GM23338 (cell line): ENCODE data around the gene REEP6. TPM values are rescaled to one million over a fixed set of nuclear protein-coding genes. Genes with fewer than 3 reads are reported as not detected.

ENCODE experiments used
- ATAC-seq: fragments of 200-7000 bp; cut with Tn5 transposase; 3 replicates; pipeline ENCODE4 v1.9.1; 2020
- DNase-seq: peaks from one replicate; pipeline ENCODE4 v3.0.0-alpha.2; 2015; ENCODE audit warnings: low spot score
- H2AFZ ChIP-seq: fragments of 200-600 bp; sonication (generic); 2 replicates; pipeline ENCODE4 v1.8.0; 2016; ENCODE audit warnings: antibody characterized with exemption, mild to moderate bottlenecking, moderate library complexity
- H3F3A ChIP-seq: fragments of 200-600 bp; sonication (generic); replicated peaks from 2 replicates; pipeline ENCODE4 v1.8.0; 2017; ENCODE audit warnings: antibody characterized with exemption, mixed run types, low read depth
- H3K27ac ChIP-seq: fragments of 200-600 bp; sonication (generic); 2 replicates; pipeline ENCODE4 v1.6.1; 2016; ENCODE audit warnings: low read depth
- H3K27me3 ChIP-seq: fragments of 200-600 bp; sonication (generic); 2 replicates; pipeline ENCODE4 v1.8.0; 2016; ENCODE audit warnings: mild to moderate bottlenecking, mixed run types, moderate library complexity; ENCODE audit not compliant: insufficient read depth
- H3K36me3 ChIP-seq: fragments of 200-600 bp; sonication (generic); 2 replicates; pipeline ENCODE4 v1.8.0; 2016; ENCODE audit warnings: mild to moderate bottlenecking; ENCODE audit not compliant: insufficient read depth
- H3K4me1 ChIP-seq: fragments of 200-600 bp; sonication (generic); 2 replicates; pipeline ENCODE4 v1.8.0; 2016; ENCODE audit warnings: mild to moderate bottlenecking, moderate library complexity; ENCODE audit not compliant: insufficient read depth
- H3K4me2 ChIP-seq: fragments of 200-600 bp; sonication (generic); 2 replicates; pipeline ENCODE4 v1.7.1; 2017; ENCODE audit warnings: mixed run types
- H3K4me3 ChIP-seq: fragments of 200-600 bp; sonication (generic); 2 replicates; pipeline ENCODE4 v1.6.1; 2016; ENCODE audit warnings: mixed run types
- H3K79me2 ChIP-seq: fragments of 200-600 bp; sonication (generic); replicated peaks from 2 replicates; pipeline ENCODE4 v1.8.0; 2017; ENCODE audit warnings: mild to moderate bottlenecking; ENCODE audit not compliant: insufficient read depth
- H3K9me2 ChIP-seq: fragments of 200-600 bp; sonication (generic); 2 replicates; pipeline ENCODE4 v1.8.0; 2017; ENCODE audit not compliant: insufficient read depth
- H4K20me1 ChIP-seq: fragments of 200-600 bp; sonication (generic); replicated peaks from 2 replicates; pipeline ENCODE4 v1.8.0; 2017; ENCODE audit warnings: mild to moderate bottlenecking; ENCODE audit not compliant: insufficient read depth
- H3K27ac Mint-ChIP-seq: 2 replicates; pipeline ENCODE4 v1.8.0; 2020; ENCODE audit warnings: inconsistent platforms, mild to moderate bottlenecking, moderate library complexity, mixed read lengths
- H3K27me3 Mint-ChIP-seq: 3 replicates; pipeline ENCODE4 v1.8.0; 2022; ENCODE audit warnings: low read depth, mild to moderate bottlenecking, moderate library complexity, mixed read lengths, inconsistent platforms; ENCODE audit not compliant: insufficient read depth, poor library complexity
- H3K36me3 Mint-ChIP-seq: 3 replicates; pipeline ENCODE4 v1.8.0; 2021; ENCODE audit warnings: low read depth, mild to moderate bottlenecking, inconsistent platforms, moderate library complexity, mixed read lengths
- H3K4me1 Mint-ChIP-seq: 3 replicates; pipeline ENCODE4 v1.8.0; 2020; ENCODE audit warnings: mild to moderate bottlenecking, inconsistent platforms, mixed read lengths
- H3K4me3 Mint-ChIP-seq: 3 replicates; pipeline ENCODE4 v1.8.0; 2021; ENCODE audit warnings: moderate library complexity, mild to moderate bottlenecking, inconsistent platforms, mixed read lengths
- H3K9me3 Mint-ChIP-seq: 3 replicates; pipeline ENCODE4 v1.8.0; 2020; ENCODE audit warnings: moderate library complexity, mild to moderate bottlenecking, inconsistent platforms, mixed read lengths
- EZH2phosphoT487 ChIP-seq: fragments of 200-600 bp; sonication (generic); IDR thresholded peaks from one replicate; pipeline ENCODE4 v1.8.1; 2018; ENCODE audit warnings: antibody characterized with exemption; ENCODE audit not compliant: unreplicated experiment
- JUNB ChIP-seq: IDR thresholded peaks from one replicate; pipeline ENCODE4 v1.6.1; 2016; ENCODE audit warnings: antibody characterized with exemption; ENCODE audit not compliant: unreplicated experiment
- NANOG ChIP-seq: IDR thresholded peaks from 2 replicates; pipeline ENCODE4 v1.6.1; 2016; ENCODE audit warnings: antibody characterized with exemption, borderline replicate concordance
- POLR2AphosphoS5 ChIP-seq: IDR thresholded peaks from 2 replicates; pipeline ENCODE4 v1.6.1; 2016; ENCODE audit warnings: antibody characterized with exemption, low read depth
- ZNF331 ChIP-seq: fragments of 250-450 bp; sonication (Bioruptor Pico); IDR thresholded peaks from 2 replicates; pipeline ENCODE4 v1.5.0; 2020; ENCODE audit warnings: low read depth, mild to moderate bottlenecking, moderate library complexity
- polyA plus RNA-seq: library from polyadenylated mRNA; unstranded; fragments of >200 nt; fragmentation: Nextera tagmentation; extraction: Ambion mirVana; gene quantifications from 2 replicates; pipeline ENCODE4 v1.2.1, GENCODE V29; 2016
- total RNA-seq: library from RNA; depleted of rRNA; stranded (reverse); fragments of >200 nt; shearing (Covaris generic); gene quantifications from 2 replicates; pipeline ENCODE4 v1.2.3, GENCODE V29; 2014
- TF ChIP-seq, protein P1 (sequence below): fragments of 250-450 bp; sonication (Bioruptor Pico); IDR thresholded peaks from 2 replicates; pipeline ENCODE4 v1.5.0; 2020; ENCODE audit warnings: mild to moderate bottlenecking, moderate library complexity
- TF ChIP-seq, protein P2 (sequence below), 2 experiments: fragments of 200-600 bp in 1 of 2; sonication (generic) in 1 of 2; conservative IDR thresholded peaks; 2 replicates each; pipeline versions ENCODE4 v1.5.1 to v1.6.1; 2016 to 2017; ENCODE audit warnings: antibody characterized with exemption in 2 of 2, low read depth in 2 of 2, mild to moderate bottlenecking in 2 of 2, moderate library complexity in 1 of 2

The REEP6 gene
- total and polyA plus RNA-seq, 2 experiments from 2014 or later = 15.2 to 20.0 TPM

DNA sequence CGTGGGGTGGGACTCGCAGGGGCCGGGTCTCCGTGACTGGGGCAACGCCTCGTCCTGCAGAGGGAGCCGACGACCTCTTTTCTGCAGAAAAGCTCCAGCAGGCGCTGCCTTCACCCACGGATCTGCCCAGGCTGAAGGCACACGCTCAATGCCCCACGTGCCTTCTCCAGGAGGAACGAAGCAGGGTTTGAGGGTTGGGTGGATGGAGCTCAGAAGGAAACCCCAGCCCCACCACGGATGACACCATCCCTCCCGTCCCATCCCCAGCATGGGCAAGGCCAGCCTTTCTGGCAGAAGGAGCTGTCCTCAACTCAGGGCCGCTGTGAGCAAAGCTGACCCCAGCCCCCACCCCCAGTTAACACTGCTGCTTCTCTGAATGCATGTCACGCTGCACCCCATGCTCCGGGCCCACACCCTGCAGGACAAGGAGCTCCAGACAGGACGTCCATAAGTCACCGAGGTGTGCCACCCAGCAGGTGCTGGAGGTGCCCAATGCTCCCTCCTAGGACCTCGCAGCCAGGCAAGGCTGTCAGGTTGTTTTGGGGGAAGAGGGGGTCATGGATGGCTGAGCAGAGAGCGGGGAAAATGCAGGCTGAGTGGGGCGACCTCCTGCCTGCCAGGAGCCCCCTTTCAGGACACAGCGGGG lies 19.3 kb upstream of the REEP6 start:
- DNase-seq = no peak
- H3F3A ChIP-seq = peaks cover 18% of the 10 kb centered on the region
- no peak overlapping the region; the same call in 2 of the 3 replicates for H3K4me3 Mint-ChIP-seq
- H3K4me2 ChIP-seq = peak overlapping the region; percentile 89
- no peak overlapping the region for H2AFZ ChIP-seq
- peaks cover 6% of the 10 kb centered on the region; the same call in 1 of the 2 replicates for H3K4me1 ChIP-seq
- H3K27ac ChIP-seq = no peak overlapping the region
- H3K4me3 ChIP-seq = peak overlapping the region; percentile 63
- no peak overlapping the region for H3K27ac Mint-ChIP-seq
- no peaks in the 10 kb centered on the region for H3K36me3 ChIP-seq
- no peaks in the 10 kb centered on the region for H3K9me2 ChIP-seq
- H3K9me3 Mint-ChIP-seq = 0 out of 3 replicates have a peak, but pooled peaks cover 3% of the 10 kb centered on the region
- H3K27me3 ChIP-seq = peaks cover 65% of the 10 kb centered on the region
- no peak for TF ChIP-seq ZNF331 (CRISPR knock-in tag)
- TF ChIP-seq POLR2AphosphoS5 = no peak
- no peak for TF ChIP-seq EZH2phosphoT487
- no peak for TF ChIP-seq NANOG
- TF ChIP-seq, protein P1, sequence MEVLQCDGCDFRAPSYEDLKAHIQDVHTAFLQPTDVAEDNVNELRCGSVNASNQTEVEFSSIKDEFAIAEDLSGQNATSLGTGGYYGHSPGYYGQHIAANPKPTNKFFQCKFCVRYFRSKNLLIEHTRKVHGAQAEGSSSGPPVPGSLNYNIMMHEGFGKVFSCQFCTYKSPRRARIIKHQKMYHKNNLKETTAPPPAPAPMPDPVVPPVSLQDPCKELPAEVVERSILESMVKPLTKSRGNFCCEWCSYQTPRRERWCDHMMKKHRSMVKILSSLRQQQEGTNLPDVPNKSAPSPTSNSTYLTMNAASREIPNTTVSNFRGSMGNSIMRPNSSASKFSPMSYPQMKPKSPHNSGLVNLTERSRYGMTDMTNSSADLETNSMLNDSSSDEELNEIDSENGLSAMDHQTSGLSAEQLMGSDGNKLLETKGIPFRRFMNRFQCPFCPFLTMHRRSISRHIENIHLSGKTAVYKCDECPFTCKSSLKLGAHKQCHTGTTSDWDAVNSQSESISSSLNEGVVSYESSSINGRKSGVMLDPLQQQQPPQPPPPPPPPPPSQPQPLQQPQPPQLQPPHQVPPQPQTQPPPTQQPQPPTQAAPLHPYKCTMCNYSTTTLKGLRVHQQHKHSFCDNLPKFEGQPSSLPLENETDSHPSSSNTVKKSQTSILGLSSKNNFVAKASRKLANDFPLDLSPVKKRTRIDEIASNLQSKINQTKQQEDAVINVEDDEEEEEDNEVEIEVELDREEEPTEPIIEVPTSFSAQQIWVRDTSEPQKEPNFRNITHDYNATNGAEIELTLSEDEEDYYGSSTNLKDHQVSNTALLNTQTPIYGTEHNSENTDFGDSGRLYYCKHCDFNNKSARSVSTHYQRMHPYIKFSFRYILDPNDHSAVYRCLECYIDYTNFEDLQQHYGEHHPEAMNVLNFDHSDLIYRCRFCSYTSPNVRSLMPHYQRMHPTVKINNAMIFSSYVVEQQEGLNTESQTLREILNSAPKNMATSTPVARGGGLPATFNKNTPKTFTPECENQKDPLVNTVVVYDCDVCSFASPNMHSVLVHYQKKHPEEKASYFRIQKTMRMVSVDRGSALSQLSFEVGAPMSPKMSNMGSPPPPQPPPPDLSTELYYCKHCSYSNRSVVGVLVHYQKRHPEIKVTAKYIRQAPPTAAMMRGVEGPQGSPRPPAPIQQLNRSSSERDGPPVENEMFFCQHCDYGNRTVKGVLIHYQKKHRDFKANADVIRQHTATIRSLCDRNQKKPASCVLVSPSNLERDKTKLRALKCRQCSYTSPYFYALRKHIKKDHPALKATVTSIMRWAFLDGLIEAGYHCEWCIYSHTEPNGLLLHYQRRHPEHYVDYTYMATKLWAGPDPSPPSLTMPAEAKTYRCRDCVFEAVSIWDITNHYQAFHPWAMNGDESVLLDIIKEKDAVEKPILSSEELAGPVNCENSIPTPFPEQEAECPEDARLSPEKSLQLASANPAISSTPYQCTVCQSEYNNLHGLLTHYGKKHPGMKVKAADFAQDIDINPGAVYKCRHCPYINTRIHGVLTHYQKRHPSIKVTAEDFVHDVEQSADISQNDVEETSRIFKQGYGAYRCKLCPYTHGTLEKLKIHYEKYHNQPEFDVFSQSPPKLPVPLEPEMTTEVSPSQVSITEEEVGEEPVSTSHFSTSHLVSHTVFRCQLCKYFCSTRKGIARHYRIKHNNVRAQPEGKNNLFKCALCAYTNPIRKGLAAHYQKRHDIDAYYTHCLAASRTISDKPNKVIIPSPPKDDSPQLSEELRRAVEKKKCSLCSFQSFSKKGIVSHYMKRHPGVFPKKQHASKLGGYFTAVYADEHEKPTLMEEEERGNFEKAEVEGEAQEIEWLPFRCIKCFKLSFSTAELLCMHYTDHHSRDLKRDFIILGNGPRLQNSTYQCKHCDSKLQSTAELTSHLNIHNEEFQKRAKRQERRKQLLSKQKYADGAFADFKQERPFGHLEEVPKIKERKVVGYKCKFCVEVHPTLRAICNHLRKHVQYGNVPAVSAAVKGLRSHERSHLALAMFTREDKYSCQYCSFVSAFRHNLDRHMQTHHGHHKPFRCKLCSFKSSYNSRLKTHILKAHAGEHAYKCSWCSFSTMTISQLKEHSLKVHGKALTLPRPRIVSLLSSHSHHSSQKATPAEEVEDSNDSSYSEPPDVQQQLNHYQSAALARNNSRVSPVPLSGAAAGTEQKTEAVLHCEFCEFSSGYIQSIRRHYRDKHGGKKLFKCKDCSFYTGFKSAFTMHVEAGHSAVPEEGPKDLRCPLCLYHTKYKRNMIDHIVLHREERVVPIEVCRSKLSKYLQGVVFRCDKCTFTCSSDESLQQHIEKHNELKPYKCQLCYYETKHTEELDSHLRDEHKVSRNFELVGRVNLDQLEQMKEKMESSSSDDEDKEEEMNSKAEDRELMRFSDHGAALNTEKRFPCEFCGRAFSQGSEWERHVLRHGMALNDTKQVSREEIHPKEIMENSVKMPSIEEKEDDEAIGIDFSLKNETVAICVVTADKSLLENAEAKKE = no peak
- no peak for TF ChIP-seq JUNB
- TF ChIP-seq, protein P2, sequence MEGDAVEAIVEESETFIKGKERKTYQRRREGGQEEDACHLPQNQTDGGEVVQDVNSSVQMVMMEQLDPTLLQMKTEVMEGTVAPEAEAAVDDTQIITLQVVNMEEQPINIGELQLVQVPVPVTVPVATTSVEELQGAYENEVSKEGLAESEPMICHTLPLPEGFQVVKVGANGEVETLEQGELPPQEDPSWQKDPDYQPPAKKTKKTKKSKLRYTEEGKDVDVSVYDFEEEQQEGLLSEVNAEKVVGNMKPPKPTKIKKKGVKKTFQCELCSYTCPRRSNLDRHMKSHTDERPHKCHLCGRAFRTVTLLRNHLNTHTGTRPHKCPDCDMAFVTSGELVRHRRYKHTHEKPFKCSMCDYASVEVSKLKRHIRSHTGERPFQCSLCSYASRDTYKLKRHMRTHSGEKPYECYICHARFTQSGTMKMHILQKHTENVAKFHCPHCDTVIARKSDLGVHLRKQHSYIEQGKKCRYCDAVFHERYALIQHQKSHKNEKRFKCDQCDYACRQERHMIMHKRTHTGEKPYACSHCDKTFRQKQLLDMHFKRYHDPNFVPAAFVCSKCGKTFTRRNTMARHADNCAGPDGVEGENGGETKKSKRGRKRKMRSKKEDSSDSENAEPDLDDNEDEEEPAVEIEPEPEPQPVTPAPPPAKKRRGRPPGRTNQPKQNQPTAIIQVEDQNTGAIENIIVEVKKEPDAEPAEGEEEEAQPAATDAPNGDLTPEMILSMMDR (conservative IDR thresholded peaks at IDR 0.05; ENCODE audit: low read depth in 2 of 2) = peak in 1 of 2 experiments; percentile 42; a peak in 2 of 4 replicates
- H4K20me1 ChIP-seq = peaks cover 16% of the 10 kb centered on the region; the same call in 1 of the 2 replicates
- peaks cover 6% of the 10 kb centered on the region; the same call in 2 of the 3 replicates for H3K4me1 Mint-ChIP-seq
- H3K36me3 Mint-ChIP-seq = no peaks in the 10 kb centered on the region; the same call in 2 of the 3 replicates
- H3K79me2 ChIP-seq = no peaks in the 10 kb centered on the region
- no peak for ATAC-seq
- H3K27me3 Mint-ChIP-seq = peaks cover 48% of the 10 kb centered on the region
